Heart left ventricle (tissue), 16 donors: ENCODE data around the gene USP48. TPM values are rescaled to one million over a fixed set of nuclear protein-coding genes. Genes with fewer than 3 reads are reported as not detected.
"Not testable (repeated sequence)": the region's sequence is repeated elsewhere in the genome, so short reads cannot be mapped to it uniquely, and the experiment has no call there.

ENCODE experiments used
- ATAC-seq, 4 donors: fragments of 200-7000 bp; cut with Tn5 transposase; one replicate each; pipeline ENCODE4 v1.9.1; 2020 to 2022; ENCODE audit warnings: moderate library complexity in 4 of 4, mild to moderate bottlenecking in 3 of 4, moderate number of reproducible peaks in 1 of 4
- DNase-seq, 5 donors: peaks; one replicate each; pipeline ENCODE4 v3.0.0-alpha.2; 2020
- H3K27ac ChIP-seq, 12 donors: fragments of 200-600 bp; sonication (generic) in 4 of 12; one replicate each; pipeline versions ENCODE4 v1.5.0 to v1.8.0; 2016 to 2022; ENCODE audit warnings: mild to moderate bottlenecking in 2 of 12
- H3K27me3 ChIP-seq, 9 donors: fragments of 200-600 bp; sonication (generic) in 2 of 9; one replicate each; pipeline versions ENCODE4 v1.5.1 to v1.8.0; 2016 to 2022; ENCODE audit warnings: mild to moderate bottlenecking in 3 of 9
- H3K36me3 ChIP-seq, 9 donors: fragments of 200-600 bp; sonication (generic) in 2 of 9; one replicate each; pipeline versions ENCODE4 v1.5.0 to v1.8.0; 2018 to 2022; ENCODE audit warnings: mild to moderate bottlenecking in 2 of 9
- H3K4me1 ChIP-seq, 12 donors: fragments of 200-600 bp; sonication (generic) in 4 of 12; one replicate each; pipeline versions ENCODE4 v1.5.0 to v1.8.0; 2016 to 2022; ENCODE audit warnings: mild to moderate bottlenecking in 3 of 12
- H3K4me3 ChIP-seq, 12 donors: fragments of 200-600 bp; sonication (generic) in 4 of 12; one replicate each; pipeline versions ENCODE4 v1.5.0 to v1.8.0; 2017 to 2022; ENCODE audit warnings: mild to moderate bottlenecking in 9 of 12, moderate library complexity in 4 of 12
- H3K9me3 ChIP-seq, 12 donors: fragments of 200-600 bp; sonication (generic) in 4 of 12; one replicate each; pipeline versions ENCODE4 v1.5.0 to v1.8.0; 2016 to 2022; ENCODE audit warnings: mild to moderate bottlenecking in 1 of 12
- POLR2A ChIP-seq, 2 donors: fragments of 450-650 bp; IDR thresholded peaks; one replicate each; pipeline ENCODE4 v1.6.1; 2017; ENCODE audit warnings: antibody characterized with exemption in 2 of 2, mild to moderate bottlenecking in 2 of 2, moderate library complexity in 2 of 2
- WGBS, 4 donors: extraction: QIAGEN DNeasy Blood & Tissue Kit in 2 of 4; methylation state at CpG; one replicate each; pipeline versions ENCODE4 v1.1.5 to v1.1.7; 2013 to 2018; 5-methylcytosine and 5-hydroxymethylcytosine counted together
- intact Hi-C, 10 donors: fragments of 100-400 bp; cut with DNase I; formaldehyde crosslinking; loops; one replicate each; pipeline versions ENCODE4 v1.11.1 to v1.14.2; 2022
- polyA plus RNA-seq, 2 donors: library from polyadenylated mRNA; stranded (reverse); fragments of 200-250 nt; gene quantifications; one replicate each; pipeline ENCODE4 v1.2.3, GENCODE V29; 2013
- total RNA-seq, 9 donors: library from RNA; depleted of rRNA in 2 of 9; stranded (reverse); fragments of >200 nt in 2 of 9; fragmentation: NEBNext Ultra II Directional in 3 of 9; extraction: Animal tissue kit (Norgen Biotek cat#: 25700) in 3 of 9; gene quantifications; one replicate each; pipeline versions ENCODE4 v1.1.0 to v1.2.4, GENCODE V29; 2016 to 2023
- TF ChIP-seq, protein P1 (sequence below), 12 donors: fragments of 200-600 bp; sonication (generic) in 4 of 12; IDR thresholded peaks; one replicate each; pipeline versions ENCODE4 v1.5.0 to v1.8.0; 2018 to 2022; ENCODE audit warnings: antibody characterized with exemption in 12 of 12, mild to moderate bottlenecking in 5 of 12
- donor health status: ischemic (EF 13 %, LVEDD 7.1; RV severe dilation, severe dysfunction).
- donor health status: healthy with polysubstance abuse.
- donor health status: DM: no; HTN: yes; CAD: no.
- donor health status: DM: no; HTN: no; CAD: no.
- donor health status: ischemic (EF 25% LVEDD 6.9; RV normal size, moderate dysfunction).
- donor health status: ischemic (EF 25% LVEDD 5.7; RV mildly dilated, moderate dysfunction).
- donor health status: healthy.
- donor health status: DM: yes; HTN: yes; CAD: no.
- donor health status: ischemic (EF 35%, LVEDD 5.7; RV mildly dilated, moderate dysfunction).
- donor health status: nonischemic (EF 11% LVEDD 7.7; RV severe dilation, severe dysfunction).
- donor health status: DM: yes; HTN: yes; CAD: no.
- donor health status: PGD.
- donor health status: ischemic (EF 29% LVEDD 5.4; RV normal size, mild dysfunction).
- donor health status: nonischemic (EF 23%, LVEDD 6.1; RV moderate dilation, normal function).

USP48 gene
- total and polyA plus RNA-seq, 11 donors: 17.3 to 45.5 (median 38.8) TPM

DNA sequence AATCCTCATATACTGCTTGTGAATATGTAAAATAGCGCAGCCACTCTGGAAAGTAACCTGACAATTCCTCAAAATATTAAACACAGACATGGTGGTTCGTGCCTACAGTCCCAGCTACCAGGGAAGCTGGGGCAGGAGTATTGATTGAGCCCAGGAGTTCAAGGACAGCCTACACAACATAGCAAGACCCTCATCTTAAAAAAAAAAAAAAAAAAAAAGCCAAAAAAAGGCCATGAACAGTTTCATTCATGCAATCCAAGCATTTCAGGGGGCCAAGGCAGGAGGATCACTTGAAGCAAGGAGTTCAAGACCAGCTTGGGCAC is 4.6 kb downstream of the USP48 start:
- Histone ChIP-seq H3K36me3 (peaks cover 0 to 3% (median 0%) of the 10 kb centered on the region in 9 donors), H3K27ac (no peak overlapping the region), H3K9me3 (peaks cover 0 to 10% (median 0%) of the 10 kb centered on the region in 12 donors), H3K4me3 (no peak overlapping the region), H3K4me1 (peaks cover 0 to 46% (median 25%) of the 10 kb centered on the region in 12 donors), H3K27me3 (no peaks in the 10 kb centered on the region)
- intact Hi-C loops: no loop called here
- DNase-seq: no peak
- TF ChIP-seq, protein P1, sequence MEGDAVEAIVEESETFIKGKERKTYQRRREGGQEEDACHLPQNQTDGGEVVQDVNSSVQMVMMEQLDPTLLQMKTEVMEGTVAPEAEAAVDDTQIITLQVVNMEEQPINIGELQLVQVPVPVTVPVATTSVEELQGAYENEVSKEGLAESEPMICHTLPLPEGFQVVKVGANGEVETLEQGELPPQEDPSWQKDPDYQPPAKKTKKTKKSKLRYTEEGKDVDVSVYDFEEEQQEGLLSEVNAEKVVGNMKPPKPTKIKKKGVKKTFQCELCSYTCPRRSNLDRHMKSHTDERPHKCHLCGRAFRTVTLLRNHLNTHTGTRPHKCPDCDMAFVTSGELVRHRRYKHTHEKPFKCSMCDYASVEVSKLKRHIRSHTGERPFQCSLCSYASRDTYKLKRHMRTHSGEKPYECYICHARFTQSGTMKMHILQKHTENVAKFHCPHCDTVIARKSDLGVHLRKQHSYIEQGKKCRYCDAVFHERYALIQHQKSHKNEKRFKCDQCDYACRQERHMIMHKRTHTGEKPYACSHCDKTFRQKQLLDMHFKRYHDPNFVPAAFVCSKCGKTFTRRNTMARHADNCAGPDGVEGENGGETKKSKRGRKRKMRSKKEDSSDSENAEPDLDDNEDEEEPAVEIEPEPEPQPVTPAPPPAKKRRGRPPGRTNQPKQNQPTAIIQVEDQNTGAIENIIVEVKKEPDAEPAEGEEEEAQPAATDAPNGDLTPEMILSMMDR (IDR thresholded peaks at IDR 0.05): no peak
- no peak for TF ChIP-seq POLR2A (IDR thresholded peaks at IDR 0.05)
- no peak for ATAC-seq
- 94 to 99% (median 96%) methylated on average over 2 of the region's 2 CpGs for WGBS, 4 donors

DNA sequence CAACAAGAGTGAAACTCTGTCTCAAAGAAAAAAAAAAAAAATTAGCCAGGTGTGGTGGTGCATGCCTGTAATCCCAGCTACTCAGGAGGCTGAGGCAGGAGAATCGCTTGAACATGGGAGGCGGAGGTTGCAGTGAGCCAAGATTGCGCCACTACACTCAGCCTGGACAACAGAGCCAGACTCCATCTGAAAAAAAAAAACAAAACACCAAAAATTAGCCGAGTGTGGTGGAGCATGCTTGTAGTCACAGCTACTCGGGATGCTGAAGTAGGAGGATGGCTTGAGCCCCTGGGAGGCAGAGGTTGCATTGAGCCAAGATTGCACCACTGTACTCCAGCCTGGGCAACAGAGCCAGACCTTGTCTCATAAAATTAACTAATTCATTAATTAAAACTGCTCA is 6.0 kb downstream of the USP48 start:
- intact Hi-C loops, H3K27me3 ChIP-seq, H3K36me3 ChIP-seq, DNase-seq, ATAC-seq, H3K4me3 ChIP-seq, H3K27ac ChIP-seq: not testable (repeated sequence)
- peaks cover 0 to 57% (median 24%) of the 10 kb centered on the region in 12 donors for H3K4me1 ChIP-seq
- WGBS, 4 donors: 65 to 96% (median 86%) methylated on average over 5 of the region's 5 CpGs
- peaks cover 0 to 10% (median 0%) of the 10 kb centered on the region in 12 donors for H3K9me3 ChIP-seq

DNA sequence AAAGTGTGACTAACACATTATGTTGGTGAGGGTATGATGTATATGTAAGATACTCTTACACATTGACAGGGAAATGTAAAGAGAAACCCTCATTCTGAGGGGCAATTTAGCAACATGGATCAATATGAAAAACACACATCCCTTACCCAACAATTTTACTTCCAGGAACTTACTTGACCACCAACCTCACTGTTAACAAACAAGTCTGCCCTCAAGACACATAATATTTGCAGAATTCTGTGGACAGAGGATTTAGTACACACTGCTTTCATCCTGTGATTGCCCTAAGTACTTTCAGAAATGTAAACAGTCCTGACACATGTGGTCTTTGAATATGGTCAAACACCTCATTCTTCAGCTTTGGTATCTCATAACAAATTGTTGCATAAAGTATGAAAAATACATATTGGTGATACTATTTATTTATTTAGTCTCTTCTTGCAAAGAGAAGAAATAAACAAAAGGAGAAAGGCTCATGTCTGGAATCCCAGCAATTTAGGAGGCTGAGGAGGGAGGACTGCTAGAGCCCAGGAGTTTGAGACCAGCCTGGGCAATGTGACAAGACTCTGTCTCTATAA is 6.9 kb downstream of the USP48 start:
- Histone ChIP-seq H3K4me1 (peaks cover 0 to 55% (median 15%) of the 10 kb centered on the region in 12 donors), H3K27me3 (no peaks in the 10 kb centered on the region), H3K4me3 (no peak overlapping the region), H3K36me3 (peaks cover 0 to 3% (median 0%) of the 10 kb centered on the region in 9 donors), H3K27ac (no peak overlapping the region), H3K9me3 (peaks cover 0 to 10% (median 0%) of the 10 kb centered on the region in 12 donors)
- intact Hi-C loops: no loop called here
- TF ChIP-seq POLR2A (IDR thresholded peaks at IDR 0.05): no peak
- TF ChIP-seq, protein P1 (IDR thresholded peaks at IDR 0.05): no peak
- DNase-seq (no peak), ATAC-seq (no peak)

DNA sequence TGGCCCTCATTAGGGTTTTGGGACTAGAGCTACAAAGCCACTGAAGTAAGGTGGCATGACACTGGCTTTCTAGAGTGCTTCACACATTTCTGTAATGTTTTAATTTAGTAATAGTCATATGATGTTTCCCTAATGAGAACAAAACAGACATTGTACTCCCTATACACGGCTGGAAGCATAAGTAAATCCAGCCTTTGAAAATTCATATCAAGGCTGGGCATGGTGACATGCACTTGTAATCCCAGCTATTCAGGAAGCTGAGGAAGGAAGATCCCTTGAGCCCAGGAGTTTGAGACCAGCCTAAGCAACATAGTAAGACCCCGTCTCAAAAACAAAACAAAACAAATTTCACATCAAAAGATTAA is 7.4 kb downstream of the USP48 start:
- H3K27me3 ChIP-seq: no peaks in the 10 kb centered on the region
- no peak overlapping the region for H3K4me3 ChIP-seq
- TF ChIP-seq, protein P1 (IDR thresholded peaks at IDR 0.05): no peak
- WGBS, 4 donors: 37 to 48% (median 43%) methylated on average over 2 of the region's 2 CpGs
- peaks cover 0 to 10% (median 0%) of the 10 kb centered on the region in 12 donors for H3K9me3 ChIP-seq
- intact Hi-C loops: no loop called here
- H3K4me1 ChIP-seq: peaks cover 0 to 55% (median 11%) of the 10 kb centered on the region in 12 donors
- no peak overlapping the region for H3K27ac ChIP-seq
- peaks cover 0 to 3% (median 0%) of the 10 kb centered on the region in 9 donors for H3K36me3 ChIP-seq
- DNase-seq: no peak
- no peak for ATAC-seq
